Liver (tissue), 9 donors: ENCODE measurements around the gene CBY2. TPM values are rescaled to one million over a fixed set of nuclear protein-coding genes. Genes with fewer than 3 reads are reported as not detected.

Experiments used
- DNase-seq: peaks from one replicate; pipeline ENCODE4 v3.0.0-alpha.2; 2017; ENCODE audit warnings: low spot score
- H3K27ac ChIP-seq, 2 donors: one replicate each; pipeline ENCODE4 v1.7.0; 2013; ENCODE audit warnings: inconsistent platforms in 2 of 2, low read length in 2 of 2, control low read depth in 1 of 2, low read depth in 1 of 2, mild to moderate bottlenecking in 1 of 2
- H3K27me3 ChIP-seq, 4 donors: one replicate each; pipeline versions ENCODE4 v1.6.1 to v1.7.0; 2013; ENCODE audit warnings: low read length in 3 of 4, inconsistent platforms in 1 of 4, mild to moderate bottlenecking in 1 of 4, moderate library complexity in 1 of 4; ENCODE audit not compliant: control insufficient read depth in 4 of 4, insufficient read depth in 4 of 4
- H3K36me3 ChIP-seq, 4 donors: one replicate each; pipeline versions ENCODE4 v1.6.1 to v1.7.0; 2013; ENCODE audit warnings: low read length in 3 of 4, mild to moderate bottlenecking in 3 of 4, low read depth in 1 of 4, moderate library complexity in 1 of 4; ENCODE audit not compliant: control insufficient read depth in 4 of 4, insufficient read depth in 3 of 4
- H3K4me1 ChIP-seq, 4 donors: one replicate each; pipeline versions ENCODE4 v1.6.1 to v1.7.0; 2013; ENCODE audit warnings: low read length in 3 of 4, mild to moderate bottlenecking in 3 of 4, moderate library complexity in 1 of 4; ENCODE audit not compliant: control insufficient read depth in 4 of 4, insufficient read depth in 4 of 4
- H3K4me3 ChIP-seq, 3 donors: one replicate each; pipeline versions ENCODE4 v1.6.1 to v1.7.0; 2013; ENCODE audit warnings: low read length in 3 of 3, control low read depth in 1 of 3, low read depth in 1 of 3, mild to moderate bottlenecking in 1 of 3
- H3K9ac ChIP-seq, 2 donors: one replicate each; pipeline ENCODE4 v1.7.0; 2013; ENCODE audit warnings: low read length in 2 of 2, mild to moderate bottlenecking in 2 of 2, moderate library complexity in 2 of 2, control low read depth in 1 of 2, low read depth in 1 of 2
- H3K9me3 ChIP-seq, 4 donors: one replicate each; pipeline versions ENCODE4 v1.6.1 to v1.7.0; 2013; ENCODE audit warnings: low read length in 3 of 4; ENCODE audit not compliant: control insufficient read depth in 4 of 4
- CTCF ChIP-seq: fragments of 150-350 bp; IDR thresholded peaks from 2 replicates; pipeline ENCODE4 v1.5.1; 2017; ENCODE audit warnings: improper control_type of control experiment, low read depth, low read length; ENCODE audit not compliant: missing input control
- EGR1 ChIP-seq, 2 donors: IDR thresholded peaks; 2 replicates each; pipeline ENCODE4 v1.6.1; 2016 to 2018; ENCODE audit warnings: antibody characterized with exemption in 2 of 2, low read depth in 2 of 2
- FOXA1 ChIP-seq: IDR thresholded peaks from 2 replicates; pipeline ENCODE4 v1.6.1; 2016; ENCODE audit warnings: antibody characterized with exemption
- FOXA2 ChIP-seq: IDR thresholded peaks from 2 replicates; pipeline ENCODE4 v1.6.1; 2016; ENCODE audit warnings: antibody characterized with exemption
- GABPA ChIP-seq, 2 donors: IDR thresholded peaks in 1 of 2; conservative IDR thresholded peaks in 1 of 2; 2 replicates each; pipeline ENCODE4 v1.6.1; 2016; ENCODE audit warnings: antibody characterized with exemption in 2 of 2, mild to moderate bottlenecking in 1 of 2, moderate library complexity in 1 of 2
- JUND ChIP-seq, 2 donors: IDR thresholded peaks; 2 replicates each; pipeline ENCODE4 v1.6.1; 2016; ENCODE audit warnings: antibody characterized with exemption in 2 of 2
- MAX ChIP-seq: IDR thresholded peaks from 2 replicates; pipeline ENCODE4 v1.6.1; 2016; ENCODE audit warnings: antibody characterized with exemption
- NR2F2 ChIP-seq: IDR thresholded peaks from 2 replicates; pipeline ENCODE4 v1.6.1; 2016; ENCODE audit warnings: antibody characterized with exemption
- REST ChIP-seq: IDR thresholded peaks from 2 replicates; pipeline ENCODE4 v1.6.1; 2016; ENCODE audit warnings: antibody characterized with exemption, mild to moderate bottlenecking
- RXRA ChIP-seq, 2 donors: IDR thresholded peaks; 2 replicates each; pipeline ENCODE4 v1.6.1; 2017 to 2018; ENCODE audit warnings: antibody characterized with exemption in 2 of 2, mild to moderate bottlenecking in 1 of 2
- TAF1 ChIP-seq: conservative IDR thresholded peaks from 2 replicates; pipeline ENCODE4 v1.6.1; 2016; ENCODE audit warnings: antibody characterized with exemption, mild to moderate bottlenecking
- YY1 ChIP-seq: IDR thresholded peaks from 2 replicates; pipeline ENCODE4 v1.6.1; 2016; ENCODE audit warnings: antibody characterized with exemption, mild to moderate bottlenecking
- ZBTB33 ChIP-seq: IDR thresholded peaks from 2 replicates; pipeline ENCODE4 v1.6.1; 2016; ENCODE audit warnings: antibody characterized with exemption
- WGBS: extraction: QIAGEN DNeasy Blood & Tissue Kit; methylation state at CpG from one replicate; pipeline ENCODE4 v1.1.7; 2013; 5-methylcytosine and 5-hydroxymethylcytosine counted together
- polyA plus RNA-seq, 2 donors: library from polyadenylated mRNA; stranded (reverse) in 1 of 2; unstranded in 1 of 2; fragments of 200-250 nt in 1 of 2; fragments of >200 nt in 1 of 2; fragmentation: Nextera tagmentation in 1 of 2; extraction: Ambion mirVana in 1 of 2; gene quantifications; one replicate each; pipeline versions ENCODE4 v1.2.1 to v1.2.3, GENCODE V29; 2013 to 2015
- total RNA-seq, 2 donors: library from RNA; depleted of rRNA; stranded (reverse); fragments of >200 nt; gene quantifications; one replicate each; pipeline ENCODE4 v1.2.3, GENCODE V29; 2014
- donor health status: healthy.
- donor health status: healthy.
- donor health status: healthy.
- donor health status: healthy.
- donor health status: healthy.

CBY2 gene
- total and polyA plus RNA-seq, 4 donors: not detected

- no peak for TF ChIP-seq CTCF
Measured at GRCh38 chr13:45748941-45749759, 47.0 kb downstream of the CBY2 start (continued).

- Histone ChIP-seq H3K27ac (no peak overlapping the region), H3K4me3 (no peak overlapping the region), H3K27me3 (no peaks in the 10 kb centered on the region), H3K36me3 (no peaks in the 10 kb centered on the region), H3K9me3 (no peaks in the 10 kb centered on the region), H3K9ac (no peak overlapping the region), H3K4me1 (no peaks in the 10 kb centered on the region)
- 80% methylated on average over 3 of the region's 3 CpGs for WGBS
- TF ChIP-seq TAF1: no peak
- TF ChIP-seq FOXA2: no peak
- no peak for TF ChIP-seq RXRA (IDR thresholded peaks at IDR 0.05)
- no peak for TF ChIP-seq EGR1 (IDR thresholded peaks at IDR 0.05; ENCODE audit: low read depth in 2 of 2)
- no peak for TF ChIP-seq JUND (IDR thresholded peaks at IDR 0.05)
- no peak for TF ChIP-seq FOXA1
- no peak for TF ChIP-seq REST
- TF ChIP-seq CTCF: no peak
- TF ChIP-seq NR2F2: no peak
- no peak for TF ChIP-seq YY1
- no peak for TF ChIP-seq MAX
- no peak for TF ChIP-seq GABPA (IDR thresholded peaks at IDR 0.05 in 1 of 2, conservative IDR thresholded peaks at IDR 0.05 in 1 of 2)
- no peak for TF ChIP-seq ZBTB33
- no peak for DNase-seq
Measured at GRCh38 chr13:45750566-45750965, 48.4 kb downstream of the CBY2 start.
